GM12878 (cell line): ENCODE measurements around the gene PDZD7. TPM values are rescaled to one million over a fixed set of nuclear protein-coding genes. Genes with fewer than 3 reads are reported as not detected.

Experiments used
- BCL11A ChIP-seq: IDR thresholded peaks from 2 replicates; pipeline ENCODE4 v1.6.1; 2011; ENCODE audit warnings: low read depth, low read length
- CHD4 ChIP-seq: fragments of 200-600 bp; sonication (generic); IDR thresholded peaks from 2 replicates; pipeline ENCODE4 v1.6.1; 2016; ENCODE audit warnings: mild to moderate bottlenecking
- HDAC2 ChIP-seq: fragments of 200-600 bp; sonication (generic); IDR thresholded peaks from 2 replicates; pipeline ENCODE4 v1.6.1; 2017
- JUND ChIP-seq: IDR thresholded peaks from 2 replicates; pipeline ENCODE4 v1.6.1; 2012; ENCODE audit warnings: low read depth, mild to moderate bottlenecking, low read length, improper control_type of control experiment, moderate library complexity
- KDM1A ChIP-seq: fragments of 200-600 bp; sonication (generic); IDR thresholded peaks from 2 replicates; pipeline ENCODE4 v1.6.1; 2016; ENCODE audit warnings: borderline replicate concordance
- MAX ChIP-seq: IDR thresholded peaks from 2 replicates; pipeline ENCODE4 v1.6.1; 2012; ENCODE audit warnings: low read depth, low read length, improper control_type of control experiment
- MXI1 ChIP-seq: fragments of 150-350 bp; IDR thresholded peaks from 2 replicates; pipeline ENCODE4 v1.6.1; 2011; ENCODE audit warnings: low read depth, mild to moderate bottlenecking, inconsistent platforms, low read length, improper control_type of control experiment
- RAD51 ChIP-seq: fragments of 450-650 bp; IDR thresholded peaks from 2 replicates; pipeline ENCODE4 v1.6.1; 2016; ENCODE audit warnings: moderate library complexity, mild to moderate bottlenecking, inconsistent platforms
- RBBP5 ChIP-seq: fragments of 200-600 bp; sonication (generic); conservative IDR thresholded peaks from 2 replicates; pipeline ENCODE4 v1.6.1; 2016
- SP1 ChIP-seq: IDR thresholded peaks from one replicate; pipeline ENCODE4 v1.6.1; 2011; ENCODE audit warnings: low read depth, low read length
- SUPT20H ChIP-seq: IDR thresholded peaks from 2 replicates; pipeline ENCODE4 v1.6.1; 2011; ENCODE audit warnings: low read depth, mild to moderate bottlenecking, low read length, moderate library complexity, borderline replicate concordance; ENCODE audit not compliant: control insufficient read depth
- TARDBP ChIP-seq: IDR thresholded peaks from 2 replicates; pipeline ENCODE4 v1.6.1; 2016; ENCODE audit warnings: borderline replicate concordance
- TBL1XR1 ChIP-seq: IDR thresholded peaks from 2 replicates; pipeline ENCODE4 v1.6.1; 2012; ENCODE audit warnings: low read depth, low read length, improper control_type of control experiment
- TCF12 ChIP-seq: IDR thresholded peaks from 2 replicates; pipeline ENCODE4 v1.6.1; 2011; ENCODE audit warnings: low read depth, mild to moderate bottlenecking, low read length
- WRNIP1 ChIP-seq: IDR thresholded peaks from 2 replicates; pipeline ENCODE4 v1.6.1; 2011; ENCODE audit warnings: low read depth, low read length, improper control_type of control experiment, borderline replicate concordance
- YY1 ChIP-seq: IDR thresholded peaks from 2 replicates; pipeline ENCODE4 v1.6.1; 2011; ENCODE audit warnings: low read depth, mild to moderate bottlenecking, low read length
- polyA plus RNA-seq, 11 experiments: library from polyadenylated mRNA; depleted of rRNA in 4 of 11; unstranded in 6 of 11; stranded (reverse) in 5 of 11; fragments of >200 nt; fragmentation: Nextera tagmentation in 4 of 11; fragmentation: Illumina TruSeq in 1 of 11; extraction: Ambion mirVana in 4 of 11; extraction: Trizol in 1 of 11; gene quantifications; 1 replicate in 1 of 11; 2 replicates in 10 of 11; pipeline versions ENCODE4 v1.2.1 to v1.2.3, GENCODE V29; 2011 to 2016; ENCODE audit warnings: inconsistent platforms in 2 of 11, missing spikeins in 2 of 11, low read depth in 1 of 11
- total RNA-seq, 4 experiments: library from RNA; depleted of rRNA in 3 of 4; stranded (reverse); fragments of >200 nt in 3 of 4; fragmentation: Illumina TruSeq in 1 of 4; extraction: Trizol in 1 of 4; gene quantifications; 2 replicates each; pipeline versions ENCODE4 v1.2.1 to v1.2.3, GENCODE V29; 2013 to 2021
- TF ChIP-seq, protein P1 (sequence below): fragments of 450-650 bp; IDR thresholded peaks from 2 replicates; pipeline ENCODE4 v1.6.1; 2017; ENCODE audit warnings: low read depth, mild to moderate bottlenecking, moderate library complexity
- TF ChIP-seq, protein P2 (sequence below): fragments of 450-650 bp; IDR thresholded peaks from 2 replicates; pipeline ENCODE4 v1.6.1; 2018; ENCODE audit warnings: mild to moderate bottlenecking, low read depth, moderate library complexity; ENCODE audit not compliant: partially characterized antibody
- TF ChIP-seq, protein P3 (sequence below): fragments of 450-650 bp; IDR thresholded peaks from 2 replicates; pipeline ENCODE4 v1.6.1; 2017; ENCODE audit warnings: mild to moderate bottlenecking, moderate library complexity

Gene PDZD7
- total and polyA plus RNA-seq, 10 of the 15 experiments (the other 5 are each of a cell fraction or from before 2014, with no cell fraction given): 0.01 to 0.20 (median 0.03) TPM; not detected in 7

DNA sequence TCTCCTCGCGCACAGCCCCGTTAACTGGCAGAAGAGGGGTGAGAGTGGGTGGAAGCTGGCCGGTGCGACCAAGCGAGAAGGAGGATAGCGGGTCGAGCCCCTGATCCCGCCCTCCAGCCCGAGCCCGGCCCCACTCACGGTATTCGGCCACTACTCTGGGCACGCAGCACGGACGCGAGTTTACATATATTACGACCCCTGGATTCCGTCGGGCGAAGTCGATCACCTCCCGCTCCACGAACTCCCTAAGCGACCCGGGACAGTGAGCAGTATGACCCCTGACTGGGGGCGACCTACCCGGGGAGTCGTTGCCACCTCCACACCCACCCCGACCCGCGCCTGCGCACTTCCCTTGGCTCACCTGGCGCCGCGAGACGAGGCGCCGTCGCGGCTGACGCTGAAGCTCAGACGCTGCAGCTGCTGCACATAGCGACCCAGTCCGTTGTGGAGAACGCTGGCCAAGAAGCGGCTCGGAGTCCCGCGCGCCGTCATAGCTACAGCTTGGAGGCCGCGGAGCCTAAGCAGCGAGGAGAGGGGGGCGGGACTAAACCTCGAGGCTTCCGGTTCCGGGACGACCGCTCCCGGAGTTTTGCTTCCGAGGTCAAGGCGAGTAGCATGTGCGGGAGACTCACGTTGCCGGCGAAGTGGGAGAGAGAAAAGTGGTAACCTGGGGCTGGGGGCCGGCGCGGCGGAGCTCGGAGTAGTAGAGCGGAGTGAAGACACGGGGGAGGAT lies 43.8 kb downstream of the PDZD7 start, which contains the start of the genes MRPL43 and TWNK (continued):
- peak; percentile 100 for TF ChIP-seq MXI1
- TF ChIP-seq RBBP5: 0 out of 2 replicates have a peak, but pooled peaks have one; percentile 34
- TF ChIP-seq SP1: no peak
- TF ChIP-seq TCF12: no peak
- TF ChIP-seq SUPT20H: no peak
- TF ChIP-seq, protein P1, sequence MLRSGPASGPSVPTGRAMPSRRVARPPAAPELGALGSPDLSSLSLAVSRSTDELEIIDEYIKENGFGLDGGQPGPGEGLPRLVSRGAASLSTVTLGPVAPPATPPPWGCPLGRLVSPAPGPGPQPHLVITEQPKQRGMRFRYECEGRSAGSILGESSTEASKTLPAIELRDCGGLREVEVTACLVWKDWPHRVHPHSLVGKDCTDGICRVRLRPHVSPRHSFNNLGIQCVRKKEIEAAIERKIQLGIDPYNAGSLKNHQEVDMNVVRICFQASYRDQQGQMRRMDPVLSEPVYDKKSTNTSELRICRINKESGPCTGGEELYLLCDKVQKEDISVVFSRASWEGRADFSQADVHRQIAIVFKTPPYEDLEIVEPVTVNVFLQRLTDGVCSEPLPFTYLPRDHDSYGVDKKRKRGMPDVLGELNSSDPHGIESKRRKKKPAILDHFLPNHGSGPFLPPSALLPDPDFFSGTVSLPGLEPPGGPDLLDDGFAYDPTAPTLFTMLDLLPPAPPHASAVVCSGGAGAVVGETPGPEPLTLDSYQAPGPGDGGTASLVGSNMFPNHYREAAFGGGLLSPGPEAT: peak; percentile 78
- TF ChIP-seq KDM1A: no peak
- TF ChIP-seq WRNIP1: no peak
- TF ChIP-seq BCL11A: no peak
- TF ChIP-seq TARDBP: no peak
- peak; percentile 97 for TF ChIP-seq MAX
- TF ChIP-seq JUND: no peak
- TF ChIP-seq RAD51: no peak
- TF ChIP-seq, protein P2, sequence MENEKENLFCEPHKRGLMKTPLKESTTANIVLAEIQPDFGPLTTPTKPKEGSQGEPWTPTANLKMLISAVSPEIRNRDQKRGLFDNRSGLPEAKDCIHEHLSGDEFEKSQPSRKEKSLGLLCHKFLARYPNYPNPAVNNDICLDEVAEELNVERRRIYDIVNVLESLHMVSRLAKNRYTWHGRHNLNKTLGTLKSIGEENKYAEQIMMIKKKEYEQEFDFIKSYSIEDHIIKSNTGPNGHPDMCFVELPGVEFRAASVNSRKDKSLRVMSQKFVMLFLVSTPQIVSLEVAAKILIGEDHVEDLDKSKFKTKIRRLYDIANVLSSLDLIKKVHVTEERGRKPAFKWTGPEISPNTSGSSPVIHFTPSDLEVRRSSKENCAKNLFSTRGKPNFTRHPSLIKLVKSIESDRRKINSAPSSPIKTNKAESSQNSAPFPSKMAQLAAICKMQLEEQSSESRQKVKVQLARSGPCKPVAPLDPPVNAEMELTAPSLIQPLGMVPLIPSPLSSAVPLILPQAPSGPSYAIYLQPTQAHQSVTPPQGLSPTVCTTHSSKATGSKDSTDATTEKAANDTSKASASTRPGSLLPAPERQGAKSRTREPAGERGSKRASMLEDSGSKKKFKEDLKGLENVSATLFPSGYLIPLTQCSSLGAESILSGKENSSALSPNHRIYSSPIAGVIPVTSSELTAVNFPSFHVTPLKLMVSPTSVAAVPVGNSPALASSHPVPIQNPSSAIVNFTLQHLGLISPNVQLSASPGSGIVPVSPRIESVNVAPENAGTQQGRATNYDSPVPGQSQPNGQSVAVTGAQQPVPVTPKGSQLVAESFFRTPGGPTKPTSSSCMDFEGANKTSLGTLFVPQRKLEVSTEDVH: peak; percentile 89
- peak; percentile 47; the same call in 1 of the 2 replicates for TF ChIP-seq YY1
- no peak for TF ChIP-seq CHD4
- TF ChIP-seq HDAC2: 0 out of 2 replicates have a peak, but pooled peaks have one; percentile 36
- TF ChIP-seq TBL1XR1: 0 out of 2 replicates have a peak, but pooled peaks have one; percentile 42
- TF ChIP-seq, protein P3, sequence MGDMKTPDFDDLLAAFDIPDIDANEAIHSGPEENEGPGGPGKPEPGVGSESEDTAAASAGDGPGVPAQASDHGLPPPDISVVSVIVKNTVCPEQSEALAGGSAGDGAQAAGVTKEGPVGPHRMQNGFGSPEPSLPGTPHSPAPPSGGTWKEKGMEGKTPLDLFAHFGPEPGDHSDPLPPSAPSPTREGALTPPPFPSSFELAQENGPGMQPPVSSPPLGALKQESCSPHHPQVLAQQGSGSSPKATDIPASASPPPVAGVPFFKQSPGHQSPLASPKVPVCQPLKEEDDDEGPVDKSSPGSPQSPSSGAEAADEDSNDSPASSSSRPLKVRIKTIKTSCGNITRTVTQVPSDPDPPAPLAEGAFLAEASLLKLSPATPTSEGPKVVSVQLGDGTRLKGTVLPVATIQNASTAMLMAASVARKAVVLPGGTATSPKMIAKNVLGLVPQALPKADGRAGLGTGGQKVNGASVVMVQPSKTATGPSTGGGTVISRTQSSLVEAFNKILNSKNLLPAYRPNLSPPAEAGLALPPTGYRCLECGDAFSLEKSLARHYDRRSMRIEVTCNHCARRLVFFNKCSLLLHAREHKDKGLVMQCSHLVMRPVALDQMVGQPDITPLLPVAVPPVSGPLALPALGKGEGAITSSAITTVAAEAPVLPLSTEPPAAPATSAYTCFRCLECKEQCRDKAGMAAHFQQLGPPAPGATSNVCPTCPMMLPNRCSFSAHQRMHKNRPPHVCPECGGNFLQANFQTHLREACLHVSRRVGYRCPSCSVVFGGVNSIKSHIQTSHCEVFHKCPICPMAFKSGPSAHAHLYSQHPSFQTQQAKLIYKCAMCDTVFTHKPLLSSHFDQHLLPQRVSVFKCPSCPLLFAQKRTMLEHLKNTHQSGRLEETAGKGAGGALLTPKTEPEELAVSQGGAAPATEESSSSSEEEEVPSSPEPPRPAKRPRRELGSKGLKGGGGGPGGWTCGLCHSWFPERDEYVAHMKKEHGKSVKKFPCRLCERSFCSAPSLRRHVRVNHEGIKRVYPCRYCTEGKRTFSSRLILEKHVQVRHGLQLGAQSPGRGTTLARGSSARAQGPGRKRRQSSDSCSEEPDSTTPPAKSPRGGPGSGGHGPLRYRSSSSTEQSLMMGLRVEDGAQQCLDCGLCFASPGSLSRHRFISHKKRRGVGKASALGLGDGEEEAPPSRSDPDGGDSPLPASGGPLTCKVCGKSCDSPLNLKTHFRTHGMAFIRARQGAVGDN: peak; percentile 97
